SK-MEL-5 (cell line): ENCODE results near the gene ATP1A4. TPM values are rescaled to one million over a fixed set of nuclear protein-coding genes. Genes with fewer than 3 reads are reported as not detected.

ENCODE experiments used
- DNase-seq: peaks from one replicate; pipeline ENCODE4 v3.0.0-alpha.2; 2016; ENCODE audit warnings: low read depth, low spot score
- in situ Hi-C: cut with HindIII; loops from 2 replicates; pipeline ENCODE4 v1.10.0; 2016; ENCODE audit warnings: low sequenced_read_pairs, high pct_unique_total_duplicates, low pct_unique_long_range_greater_than_20kb
- total RNA-seq: library from RNA; depleted of rRNA; stranded (reverse); fragments of >200 nt; shearing (Covaris generic); gene quantifications from 2 replicates; pipeline ENCODE4 v1.2.3, GENCODE V29; 2014

The ATP1A4 gene
- total RNA-seq, 1 experiment from 2014 or later, result not detected

- DNase-seq, result no peak
- in situ Hi-C loops, result no loop called here
These were observed 16.4 kb upstream of the ATP1A4 start for GRCh38 chr1:160134791-160135572.

GRCh38 chr1:160136121-160136925 lies 15.1 kb upstream of the ATP1A4 start:
- no peak for DNase-seq
- in situ Hi-C loops, result no loop called here

- in situ Hi-C loops, result no loop called here
- DNase-seq, result no peak
These were observed 14.5 kb upstream of the ATP1A4 start for GRCh38 chr1:160136926-160137200.

GRCh38 chr1:160137216-160137862 lies 14.1 kb upstream of the ATP1A4 start:
- in situ Hi-C loops, result no loop called here

GRCh38 chr1:160139840-160140239 lies 11.6 kb upstream of the ATP1A4 start:
- in situ Hi-C loops, result no loop called here
- no peak for DNase-seq

More at GRCh38 chr1:160137216-160137862, 14.1 kb upstream of the ATP1A4 start:
- no peak for DNase-seq

- in situ Hi-C loops, result no loop called here
- no peak for DNase-seq
These were observed 7.7 kb upstream of the ATP1A4 start for GRCh38 chr1:160143695-160144094.

GRCh38 chr1:160144921-160145320 lies 6.5 kb upstream of the ATP1A4 start:
- in situ Hi-C loops, result no loop called here
- DNase-seq, result no peak

- in situ Hi-C loops, result no loop called here
These were observed 5.3 kb upstream of the ATP1A4 start for GRCh38 chr1:160146107-160146506.

GRCh38 chr1:160148121-160148520 lies 3.3 kb upstream of the ATP1A4 start:
- in situ Hi-C loops, result no loop called here
- DNase-seq, result no peak

More at GRCh38 chr1:160146107-160146506, 5.3 kb upstream of the ATP1A4 start:
- DNase-seq, result no peak

- no peak for DNase-seq
- in situ Hi-C loops, result no loop called here
These were observed 2.2 kb upstream of the ATP1A4 start for GRCh38 chr1:160149233-160149632.

- in situ Hi-C loops, result no loop called here
- no peak for DNase-seq
These were observed 1.7 kb upstream of the ATP1A4 start for GRCh38 chr1:160149716-160150115.

GRCh38 chr1:160154790-160155189 lies 3.4 kb downstream of the ATP1A4 start:
- no peak for DNase-seq
- in situ Hi-C loops, result no loop called here

- in situ Hi-C loops, result no loop called here
- DNase-seq, result no peak
These were observed 5.0 kb downstream of the ATP1A4 start for GRCh38 chr1:160156361-160156760.

- in situ Hi-C loops, result no loop called here
- no peak for DNase-seq
These were observed 5.8 kb downstream of the ATP1A4 start for GRCh38 chr1:160157174-160157573.

- DNase-seq, result no peak
- in situ Hi-C loops, result no loop called here
These were observed 6.6 kb downstream of the ATP1A4 start for GRCh38 chr1:160158031-160158430.

GRCh38 chr1:160158534-160158933 lies 7.1 kb downstream of the ATP1A4 start:
- in situ Hi-C loops, result no loop called here
- no peak for DNase-seq

GRCh38 chr1:160159846-160160245 lies 8.4 kb downstream of the ATP1A4 start:
- in situ Hi-C loops, result no loop called here
- no peak for DNase-seq

- DNase-seq, result peak; percentile 68
- in situ Hi-C loops, result no loop called here
These were observed 10.7 kb downstream of the ATP1A4 start for GRCh38 chr1:160161965-160162705.
